Dendritic cell treated with granulocyte-macrophage colony-stimulating factor and Interleukin-4, amounts not matched to agents 40 ng/mL and 50 ng/mL, for 4 days (primary cell): Measurements from ENCODE around the gene NMNAT3.

Experiments
- H3K27ac Mint-ChIP-seq: one replicate; pipeline ENCODE4 v1.8.0; 2022; ENCODE audit warnings: mild to moderate bottlenecking, mixed read lengths
- H3K27me3 Mint-ChIP-seq: one replicate; pipeline ENCODE4 v1.8.0; 2022; ENCODE audit warnings: mild to moderate bottlenecking, mixed read lengths
- H3K36me3 Mint-ChIP-seq: one replicate; pipeline ENCODE4 v1.8.0; 2022; ENCODE audit warnings: low read depth, mixed read lengths
- H3K4me1 Mint-ChIP-seq: one replicate; pipeline ENCODE4 v1.8.0; 2022; ENCODE audit warnings: low read depth, mixed read lengths
- H3K4me3 Mint-ChIP-seq: one replicate; pipeline ENCODE4 v1.8.0; 2022; ENCODE audit warnings: mild to moderate bottlenecking, moderate library complexity, mixed read lengths
- H3K9me3 Mint-ChIP-seq: one replicate; pipeline ENCODE4 v1.8.0; 2022; ENCODE audit warnings: mixed read lengths
- intact Hi-C: fragments of 100-400 bp; cut with micrococcal nuclease; formaldehyde crosslinking; loops from one replicate; pipeline ENCODE4 v1.15.0; 2022

NMNAT3 gene

GRCh38 chr3:139668332-139668731 is 9.4 kb downstream of the NMNAT3 start:
- no peaks in the 10 kb centered on the region for H3K27me3 Mint-ChIP-seq
- no peak overlapping the region for H3K27ac Mint-ChIP-seq
- no peak overlapping the region for H3K4me3 Mint-ChIP-seq
- intact Hi-C loops, result no loop called here
- H3K4me1 Mint-ChIP-seq, result peaks cover 48% of the 10 kb centered on the region
- H3K9me3 Mint-ChIP-seq, result no peaks in the 10 kb centered on the region
- H3K36me3 Mint-ChIP-seq, result peaks cover 64% of the 10 kb centered on the region

- Mint-ChIP-seq H3K36me3 (peaks cover 74% of the 10 kb centered on the region), H3K27me3 (no peaks in the 10 kb centered on the region), H3K4me1 (peaks cover 30% of the 10 kb centered on the region), H3K9me3 (no peaks in the 10 kb centered on the region), H3K27ac (no peak overlapping the region), H3K4me3 (no peak overlapping the region)
- intact Hi-C loops, result no loop called here
Measured at GRCh38 chr3:139664958-139665357, 12.8 kb downstream of the NMNAT3 start.

- peaks cover 26% of the 10 kb centered on the region for H3K4me1 Mint-ChIP-seq
- intact Hi-C loops, result no loop called here
- H3K27me3 Mint-ChIP-seq, result no peaks in the 10 kb centered on the region
- H3K27ac Mint-ChIP-seq, result no peak overlapping the region
- H3K9me3 Mint-ChIP-seq, result no peaks in the 10 kb centered on the region
- H3K36me3 Mint-ChIP-seq, result peaks cover 62% of the 10 kb centered on the region
- no peak overlapping the region for H3K4me3 Mint-ChIP-seq
Measured at GRCh38 chr3:139660269-139660668, 17.5 kb downstream of the NMNAT3 start.

- intact Hi-C loops, result no loop called here
- Mint-ChIP-seq H3K36me3 (peaks cover 65% of the 10 kb centered on the region), H3K27me3 (no peaks in the 10 kb centered on the region), H3K9me3 (no peaks in the 10 kb centered on the region), H3K4me1 (peaks cover 27% of the 10 kb centered on the region), H3K4me3 (no peak overlapping the region), H3K27ac (no peak overlapping the region)
Measured at GRCh38 chr3:139659511-139659910, 18.3 kb downstream of the NMNAT3 start.

GRCh38 chr3:139657936-139658335 is 19.8 kb downstream of the NMNAT3 start:
- intact Hi-C loops, result no loop called here
- H3K27me3 Mint-ChIP-seq, result no peaks in the 10 kb centered on the region
- no peak overlapping the region for H3K4me3 Mint-ChIP-seq
- no peaks in the 10 kb centered on the region for H3K9me3 Mint-ChIP-seq
- H3K4me1 Mint-ChIP-seq, result peaks cover 24% of the 10 kb centered on the region
- H3K36me3 Mint-ChIP-seq, result peaks cover 56% of the 10 kb centered on the region
- H3K27ac Mint-ChIP-seq, result no peak overlapping the region

- Mint-ChIP-seq H3K27ac (no peak overlapping the region), H3K4me3 (no peak overlapping the region), H3K27me3 (no peaks in the 10 kb centered on the region), H3K9me3 (no peaks in the 10 kb centered on the region), H3K36me3 (peaks cover 52% of the 10 kb centered on the region), H3K4me1 (peaks cover 24% of the 10 kb centered on the region)
- intact Hi-C loops, result no loop called here
Measured at GRCh38 chr3:139657434-139657833, 20.3 kb downstream of the NMNAT3 start.

GRCh38 chr3:139655909-139656595 is 21.7 kb downstream of the NMNAT3 start:
- Mint-ChIP-seq H3K9me3 (no peaks in the 10 kb centered on the region), H3K36me3 (peaks cover 38% of the 10 kb centered on the region), H3K27me3 (no peaks in the 10 kb centered on the region), H3K4me1 (peaks cover 33% of the 10 kb centered on the region), H3K27ac (no peak overlapping the region), H3K4me3 (no peak overlapping the region)
- intact Hi-C loops, result no loop called here

- H3K4me3 Mint-ChIP-seq, result no peak overlapping the region
- no peaks in the 10 kb centered on the region for H3K27me3 Mint-ChIP-seq
- no peak overlapping the region for H3K27ac Mint-ChIP-seq
- intact Hi-C loops, result no loop called here
- H3K4me1 Mint-ChIP-seq, result peaks cover 34% of the 10 kb centered on the region
- peaks cover 26% of the 10 kb centered on the region for H3K36me3 Mint-ChIP-seq
- no peaks in the 10 kb centered on the region for H3K9me3 Mint-ChIP-seq
Measured at GRCh38 chr3:139654637-139655365, 23.0 kb downstream of the NMNAT3 start.

GRCh38 chr3:139653582-139653981 is 24.2 kb downstream of the NMNAT3 start:
- Mint-ChIP-seq H3K27me3 (no peaks in the 10 kb centered on the region), H3K36me3 (peaks cover 19% of the 10 kb centered on the region), H3K4me3 (no peak overlapping the region)

GRCh38 chr3:139652561-139652960 is 25.2 kb downstream of the NMNAT3 start:
- Mint-ChIP-seq H3K9me3 (no peaks in the 10 kb centered on the region), H3K27me3 (no peaks in the 10 kb centered on the region), H3K36me3 (peaks cover 23% of the 10 kb centered on the region), H3K4me3 (no peak overlapping the region), H3K4me1 (peaks cover 28% of the 10 kb centered on the region), H3K27ac (no peak overlapping the region)
- intact Hi-C loops, result no loop called here

More at GRCh38 chr3:139653582-139653981, 24.2 kb downstream of the NMNAT3 start:
- Mint-ChIP-seq H3K27ac (no peak overlapping the region), H3K4me1 (peaks cover 34% of the 10 kb centered on the region), H3K9me3 (no peaks in the 10 kb centered on the region)
- intact Hi-C loops, result no loop called here

- no peaks in the 10 kb centered on the region for H3K27me3 Mint-ChIP-seq
- intact Hi-C loops, result no loop called here
- no peak overlapping the region for H3K4me3 Mint-ChIP-seq
- H3K36me3 Mint-ChIP-seq, result peaks cover 21% of the 10 kb centered on the region
- H3K27ac Mint-ChIP-seq, result no peak overlapping the region
- no peaks in the 10 kb centered on the region for H3K9me3 Mint-ChIP-seq
- peaks cover 31% of the 10 kb centered on the region for H3K4me1 Mint-ChIP-seq
Measured at GRCh38 chr3:139647866-139648435, 29.8 kb downstream of the NMNAT3 start.

GRCh38 chr3:139646512-139646911 is 31.3 kb downstream of the NMNAT3 start:
- Mint-ChIP-seq H3K4me3 (no peak overlapping the region), H3K27me3 (no peaks in the 10 kb centered on the region), H3K4me1 (peaks cover 31% of the 10 kb centered on the region), H3K27ac (no peak overlapping the region), H3K36me3 (peaks cover 21% of the 10 kb centered on the region), H3K9me3 (no peaks in the 10 kb centered on the region)
- intact Hi-C loops, result no loop called here

GRCh38 chr3:139642996-139643395 is 34.8 kb downstream of the NMNAT3 start:
- no peaks in the 10 kb centered on the region for H3K27me3 Mint-ChIP-seq
- intact Hi-C loops, result no loop called here
- peaks cover 24% of the 10 kb centered on the region for H3K36me3 Mint-ChIP-seq
- peak overlapping the region; percentile 50 for H3K27ac Mint-ChIP-seq
- H3K4me3 Mint-ChIP-seq, result no peak overlapping the region
- peaks cover 50% of the 10 kb centered on the region for H3K4me1 Mint-ChIP-seq
- H3K9me3 Mint-ChIP-seq, result no peaks in the 10 kb centered on the region

- Mint-ChIP-seq H3K4me3 (no peak overlapping the region), H3K27me3 (no peaks in the 10 kb centered on the region), H3K36me3 (peaks cover 28% of the 10 kb centered on the region), H3K9me3 (no peaks in the 10 kb centered on the region), H3K4me1 (peaks cover 40% of the 10 kb centered on the region), H3K27ac (no peak overlapping the region)
- intact Hi-C loops, result no loop called here
Measured at GRCh38 chr3:139640456-139640855, 37.3 kb downstream of the NMNAT3 start.
